C4-2B (cell line): ENCODE data around the gene NMD3.

Experiments
- H3K27ac ChIP-seq: fragments of 450-650 bp; 2 replicates; pipeline ENCODE4 v1.5.1; 2017
- CTCF ChIP-seq: fragments of 450-650 bp; conservative IDR thresholded peaks from 2 replicates; pipeline ENCODE4 v1.5.1; 2017; ENCODE audit warnings: mild to moderate bottlenecking
- ZFX ChIP-seq: fragments of 450-650 bp; IDR thresholded peaks from 2 replicates; pipeline ENCODE4 v1.6.1; 2017

The NMD3 gene

DNA sequence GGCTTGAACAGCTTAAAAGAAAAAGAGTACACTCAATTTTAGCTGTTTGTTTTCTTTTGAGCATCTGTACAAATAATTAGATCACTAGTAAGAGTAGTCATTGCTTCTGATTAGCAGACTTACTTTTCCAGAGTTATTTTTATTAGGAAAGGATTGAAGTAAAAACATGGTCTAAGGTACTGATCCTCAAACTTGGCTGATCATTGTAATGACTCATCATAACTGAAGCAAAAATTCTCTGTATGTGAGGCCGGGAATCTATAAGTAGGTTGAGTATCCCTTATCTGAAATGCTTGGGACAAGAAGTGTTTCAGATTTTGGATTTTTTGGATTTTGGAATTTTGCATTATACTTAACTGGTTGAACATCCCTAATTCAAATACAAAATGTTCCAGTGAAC, 12.4 kb downstream of the NMD3 start:
- no peak for TF ChIP-seq ZFX
- no peak for TF ChIP-seq CTCF
- H3K27ac ChIP-seq, result no peak overlapping the region

- TF ChIP-seq ZFX (no peak), CTCF (no peak)
- H3K27ac ChIP-seq, result no peak overlapping the region
These were observed 15.1 kb downstream of the NMD3 start for GRCh38 chr3:161236240-161236639.

GRCh38 chr3:161239700-161240099, 18.6 kb downstream of the NMD3 start:
- no peak for TF ChIP-seq CTCF
- no peak for TF ChIP-seq ZFX
- H3K27ac ChIP-seq, result no peak overlapping the region

- TF ChIP-seq ZFX, result no peak
- TF ChIP-seq CTCF, result no peak
- no peak overlapping the region for H3K27ac ChIP-seq
These were observed 23.4 kb downstream of the NMD3 start for GRCh38 chr3:161244538-161244937.

GRCh38 chr3:161247049-161247448, 25.9 kb downstream of the NMD3 start:
- H3K27ac ChIP-seq, result peak overlapping the region; percentile 5; the same call in 1 of the 2 replicates
- TF ChIP-seq ZFX (no peak), CTCF (no peak)

DNA sequence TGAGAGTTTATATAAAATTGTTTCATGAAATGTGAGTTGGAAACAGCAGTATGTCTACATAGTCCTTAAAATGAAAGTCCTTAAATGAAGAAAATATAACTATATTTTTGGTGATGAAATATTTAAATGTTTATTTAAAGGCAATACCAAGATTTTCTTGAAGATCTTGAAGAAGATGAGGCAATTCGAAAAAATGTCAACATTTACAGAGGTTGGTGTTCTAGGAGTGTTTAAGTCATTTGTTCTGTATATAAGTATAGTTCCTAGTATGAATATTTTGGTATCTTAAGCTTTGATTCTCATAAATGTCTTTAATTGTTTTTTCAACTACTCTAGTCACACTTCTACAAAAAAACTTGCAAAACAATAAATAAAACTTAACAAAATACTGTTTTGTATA, 29.0 kb downstream of the NMD3 start:
- TF ChIP-seq CTCF (no peak), ZFX (no peak)
- H3K27ac ChIP-seq, result no peak overlapping the region

DNA sequence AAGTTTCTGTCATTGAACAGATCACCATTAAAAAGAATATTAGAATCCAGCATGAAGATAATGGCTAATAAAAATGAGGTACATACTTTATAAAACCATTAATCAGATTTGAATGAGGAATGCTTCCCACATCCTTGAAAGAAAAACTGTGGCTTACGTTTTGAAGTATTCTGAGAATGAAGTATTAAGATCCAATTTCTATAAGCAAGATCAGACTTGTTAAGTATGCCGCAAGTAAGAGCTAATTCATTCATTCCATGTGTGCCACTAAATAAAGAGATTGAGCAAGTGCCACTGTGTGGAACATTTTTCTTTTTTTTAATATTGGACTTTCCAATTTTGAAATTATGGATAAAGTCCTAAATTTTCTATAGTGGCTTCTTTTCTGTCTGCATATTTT, 30.6 kb downstream of the NMD3 start:
- H3K27ac ChIP-seq, result no peak overlapping the region
- TF ChIP-seq CTCF (no peak), ZFX (no peak)
